ENCODE results near the gene FLNB. TPM values are rescaled to one million over a fixed set of nuclear protein-coding genes. Genes with fewer than 3 reads are reported as not detected.

FLNB gene
- total RNA-seq, 1 experiment from 2014 or later = 127 TPM

- H3K4me3 Mint-ChIP-seq = no peak overlapping the region
- no peaks in the 10 kb centered on the region; the same call in 1 of the 2 replicates for H3K36me3 Mint-ChIP-seq
- TF ChIP-seq, protein P1, sequence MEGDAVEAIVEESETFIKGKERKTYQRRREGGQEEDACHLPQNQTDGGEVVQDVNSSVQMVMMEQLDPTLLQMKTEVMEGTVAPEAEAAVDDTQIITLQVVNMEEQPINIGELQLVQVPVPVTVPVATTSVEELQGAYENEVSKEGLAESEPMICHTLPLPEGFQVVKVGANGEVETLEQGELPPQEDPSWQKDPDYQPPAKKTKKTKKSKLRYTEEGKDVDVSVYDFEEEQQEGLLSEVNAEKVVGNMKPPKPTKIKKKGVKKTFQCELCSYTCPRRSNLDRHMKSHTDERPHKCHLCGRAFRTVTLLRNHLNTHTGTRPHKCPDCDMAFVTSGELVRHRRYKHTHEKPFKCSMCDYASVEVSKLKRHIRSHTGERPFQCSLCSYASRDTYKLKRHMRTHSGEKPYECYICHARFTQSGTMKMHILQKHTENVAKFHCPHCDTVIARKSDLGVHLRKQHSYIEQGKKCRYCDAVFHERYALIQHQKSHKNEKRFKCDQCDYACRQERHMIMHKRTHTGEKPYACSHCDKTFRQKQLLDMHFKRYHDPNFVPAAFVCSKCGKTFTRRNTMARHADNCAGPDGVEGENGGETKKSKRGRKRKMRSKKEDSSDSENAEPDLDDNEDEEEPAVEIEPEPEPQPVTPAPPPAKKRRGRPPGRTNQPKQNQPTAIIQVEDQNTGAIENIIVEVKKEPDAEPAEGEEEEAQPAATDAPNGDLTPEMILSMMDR (IDR thresholded peaks at IDR 0.05) = no peak
- TF ChIP-seq ZNF263 (CRISPR knock-in tag; IDR thresholded peaks at IDR 0.05; ENCODE audit: low read depth) (no peak), ZNF532 (CRISPR knock-in tag; IDR thresholded peaks at IDR 0.05; ENCODE audit: borderline replicate concordance) (no peak), NFE2L1 (CRISPR knock-in tag; IDR thresholded peaks at IDR 0.05) (no peak), AFF4 (CRISPR knock-in tag; IDR thresholded peaks at IDR 0.05; ENCODE audit: borderline replicate concordance) (no peak), ZNF396 (CRISPR knock-in tag; IDR thresholded peaks at IDR 0.05; ENCODE audit: borderline replicate concordance) (no peak), ATF6 (CRISPR knock-in tag; IDR thresholded peaks at IDR 0.05) (no peak), JUN (CRISPR knock-in tag; IDR thresholded peaks at IDR 0.05) (no peak), ATF3 (CRISPR knock-in tag; conservative IDR thresholded peaks at IDR 0.05) (no peak), RELA (CRISPR knock-in tag; IDR thresholded peaks at IDR 0.05; ENCODE audit: borderline replicate concordance) (no peak), CBFB (CRISPR knock-in tag; IDR thresholded peaks at IDR 0.05; ENCODE audit: low read depth) (no peak), FOXJ3 (CRISPR knock-in tag; IDR thresholded peaks at IDR 0.05; ENCODE audit: borderline replicate concordance) (no peak), ZNF671 (CRISPR knock-in tag; IDR thresholded peaks at IDR 0.05) (no peak), NFYB (CRISPR knock-in tag; conservative IDR thresholded peaks at IDR 0.05; ENCODE audit: low read depth) (no peak)
- TF ChIP-seq, protein P2, sequence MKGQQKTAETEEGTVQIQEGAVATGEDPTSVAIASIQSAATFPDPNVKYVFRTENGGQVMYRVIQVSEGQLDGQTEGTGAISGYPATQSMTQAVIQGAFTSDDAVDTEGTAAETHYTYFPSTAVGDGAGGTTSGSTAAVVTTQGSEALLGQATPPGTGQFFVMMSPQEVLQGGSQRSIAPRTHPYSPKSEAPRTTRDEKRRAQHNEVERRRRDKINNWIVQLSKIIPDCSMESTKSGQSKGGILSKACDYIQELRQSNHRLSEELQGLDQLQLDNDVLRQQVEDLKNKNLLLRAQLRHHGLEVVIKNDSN (CRISPR knock-in tag; IDR thresholded peaks at IDR 0.05) = no peak
- TF ChIP-seq, protein P3, sequence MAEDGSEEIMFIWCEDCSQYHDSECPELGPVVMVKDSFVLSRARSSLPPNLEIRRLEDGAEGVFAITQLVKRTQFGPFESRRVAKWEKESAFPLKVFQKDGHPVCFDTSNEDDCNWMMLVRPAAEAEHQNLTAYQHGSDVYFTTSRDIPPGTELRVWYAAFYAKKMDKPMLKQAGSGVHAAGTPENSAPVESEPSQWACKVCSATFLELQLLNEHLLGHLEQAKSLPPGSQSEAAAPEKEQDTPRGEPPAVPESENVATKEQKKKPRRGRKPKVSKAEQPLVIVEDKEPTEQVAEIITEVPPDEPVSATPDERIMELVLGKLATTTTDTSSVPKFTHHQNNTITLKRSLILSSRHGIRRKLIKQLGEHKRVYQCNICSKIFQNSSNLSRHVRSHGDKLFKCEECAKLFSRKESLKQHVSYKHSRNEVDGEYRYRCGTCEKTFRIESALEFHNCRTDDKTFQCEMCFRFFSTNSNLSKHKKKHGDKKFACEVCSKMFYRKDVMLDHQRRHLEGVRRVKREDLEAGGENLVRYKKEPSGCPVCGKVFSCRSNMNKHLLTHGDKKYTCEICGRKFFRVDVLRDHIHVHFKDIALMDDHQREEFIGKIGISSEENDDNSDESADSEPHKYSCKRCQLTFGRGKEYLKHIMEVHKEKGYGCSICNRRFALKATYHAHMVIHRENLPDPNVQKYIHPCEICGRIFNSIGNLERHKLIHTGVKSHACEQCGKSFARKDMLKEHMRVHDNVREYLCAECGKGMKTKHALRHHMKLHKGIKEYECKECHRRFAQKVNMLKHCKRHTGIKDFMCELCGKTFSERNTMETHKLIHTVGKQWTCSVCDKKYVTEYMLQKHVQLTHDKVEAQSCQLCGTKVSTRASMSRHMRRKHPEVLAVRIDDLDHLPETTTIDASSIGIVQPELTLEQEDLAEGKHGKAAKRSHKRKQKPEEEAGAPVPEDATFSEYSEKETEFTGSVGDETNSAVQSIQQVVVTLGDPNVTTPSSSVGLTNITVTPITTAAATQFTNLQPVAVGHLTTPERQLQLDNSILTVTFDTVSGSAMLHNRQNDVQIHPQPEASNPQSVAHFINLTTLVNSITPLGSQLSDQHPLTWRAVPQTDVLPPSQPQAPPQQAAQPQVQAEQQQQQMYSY (CRISPR knock-in tag; IDR thresholded peaks at IDR 0.05) = no peak
- ATAC-seq (no peak), DNase-seq (ENCODE audit: low spot score) (no peak)
- ChIA-PET CTCF (interaction anchor here (0.9 to 2.1 kb wide), 2 partner anchors 164 to 293 kb away, joined by 3 to 9 read pairs; partner anchors contain the start of genes HTD2 and RPP14), POLR2A (no interaction called here)
- no peaks in the 10 kb centered on the region for H3K9me3 Mint-ChIP-seq
- H3K27me3 Mint-ChIP-seq (ENCODE audit: low read depth) = no peaks in the 10 kb centered on the region
- H3K4me1 Mint-ChIP-seq = peaks cover 84% of the 10 kb centered on the region
- H3K27ac Mint-ChIP-seq = peak overlapping the region; percentile 46
Observed at GRCh38 chr3:58013099-58013498, 4.9 kb downstream of the FLNB start.
